SHP77 treated with DMSO at 0.1 percent for 48 hours (cell line): ENCODE measurements around the gene FOLH1.
"Not testable (repeated sequence)": the region's sequence is repeated elsewhere in the genome, so short reads cannot be mapped to it uniquely, and the experiment has no call there.

Experiments
- DNase-seq: peaks from one replicate; lab custom pipeline; 2025; lab: John Stamatoyannopoulos, UW

Gene FOLH1

DNA sequence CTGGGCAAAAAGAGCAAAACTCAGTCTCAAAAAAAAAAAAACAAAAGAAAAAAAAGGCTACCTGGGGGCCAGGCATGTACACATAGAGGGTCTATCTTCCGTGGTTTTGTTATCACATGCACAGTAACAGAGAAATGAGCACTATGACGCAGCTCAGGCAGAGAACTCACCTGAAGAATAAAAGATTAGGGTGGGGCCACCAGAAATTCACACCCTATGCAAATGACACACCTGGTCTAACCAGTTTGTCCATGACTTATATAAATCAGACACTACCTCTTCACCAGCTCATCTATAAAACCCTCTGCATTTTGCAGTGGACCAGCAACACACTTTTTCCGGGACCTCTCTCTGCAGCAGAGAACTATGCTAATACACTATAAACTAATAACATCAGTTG is 30.5 kb downstream of the FOLH1 start:
- not testable (repeated sequence) for DNase-seq

DNA sequence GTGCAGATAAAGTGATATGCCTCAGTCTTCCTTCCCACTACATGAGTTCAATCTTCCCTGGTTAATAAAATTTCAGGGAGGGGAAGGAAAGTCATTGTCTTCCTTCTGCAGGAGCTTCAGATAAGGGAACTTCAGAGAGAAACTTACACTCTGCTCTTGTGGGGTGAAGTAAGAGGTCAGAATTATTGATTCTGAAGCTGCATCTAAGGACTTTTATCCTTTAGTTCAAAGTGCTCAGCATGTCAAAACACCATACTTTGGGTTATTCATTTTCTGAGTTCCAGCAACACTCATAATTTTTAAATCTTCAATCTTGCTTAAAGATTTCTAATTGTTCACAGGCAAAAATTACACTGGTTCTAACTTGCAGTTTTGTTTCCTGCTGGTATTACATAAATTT is 33.0 kb downstream of the FOLH1 start:
- not testable (repeated sequence) for DNase-seq

DNA sequence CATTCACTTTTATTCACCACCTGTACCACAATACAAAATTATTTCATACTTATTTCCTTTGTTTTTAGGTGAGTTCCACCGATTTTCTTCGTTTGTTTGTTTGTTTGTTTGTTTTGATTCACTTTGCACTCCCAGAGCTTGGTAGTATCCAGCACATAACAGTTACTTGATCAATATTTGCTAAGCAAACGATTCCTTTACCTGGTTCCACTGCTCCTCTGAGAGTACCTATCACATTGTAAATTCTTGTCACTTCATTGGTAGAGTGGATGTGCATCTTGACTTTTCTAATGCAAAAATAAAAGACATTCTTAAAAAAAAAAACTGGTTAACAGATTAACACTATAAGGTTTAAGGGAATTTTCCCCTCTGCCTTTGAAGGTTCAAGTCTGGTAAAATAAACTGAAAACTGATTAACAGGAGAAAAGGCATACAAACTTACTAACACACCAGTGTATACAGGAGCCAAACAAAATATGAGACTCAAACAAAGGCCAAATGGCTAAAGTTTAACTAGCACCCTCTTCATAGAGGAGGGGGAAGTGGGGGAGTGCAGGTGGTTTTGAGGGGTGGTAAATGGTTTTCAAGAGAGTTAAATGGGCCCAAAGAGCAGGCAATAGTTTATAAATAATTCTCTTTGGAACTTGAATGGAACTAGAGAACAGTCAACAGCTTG is 33.6 kb downstream of the FOLH1 start:
- DNase-seq: not testable (repeated sequence)

DNA sequence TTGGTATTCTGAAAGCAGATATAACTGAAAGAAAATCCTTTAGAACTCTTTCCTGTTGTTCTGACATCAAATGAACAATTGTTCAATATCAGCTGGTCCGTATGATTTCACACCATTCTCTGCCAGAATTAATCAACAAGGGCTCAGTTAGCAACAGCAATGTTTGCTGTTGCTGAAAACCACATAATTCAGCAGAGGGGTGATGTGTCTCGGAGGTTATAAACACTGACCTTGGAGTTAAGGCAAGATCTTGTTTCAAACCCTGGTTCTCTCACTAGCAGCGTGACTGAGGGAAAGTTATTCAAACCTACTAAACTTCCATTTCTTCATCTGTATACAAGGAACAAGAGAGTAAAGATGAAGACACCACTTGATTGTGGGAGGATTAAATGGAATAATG is 36.8 kb downstream of the FOLH1 start:
- not testable (repeated sequence) for DNase-seq

DNA sequence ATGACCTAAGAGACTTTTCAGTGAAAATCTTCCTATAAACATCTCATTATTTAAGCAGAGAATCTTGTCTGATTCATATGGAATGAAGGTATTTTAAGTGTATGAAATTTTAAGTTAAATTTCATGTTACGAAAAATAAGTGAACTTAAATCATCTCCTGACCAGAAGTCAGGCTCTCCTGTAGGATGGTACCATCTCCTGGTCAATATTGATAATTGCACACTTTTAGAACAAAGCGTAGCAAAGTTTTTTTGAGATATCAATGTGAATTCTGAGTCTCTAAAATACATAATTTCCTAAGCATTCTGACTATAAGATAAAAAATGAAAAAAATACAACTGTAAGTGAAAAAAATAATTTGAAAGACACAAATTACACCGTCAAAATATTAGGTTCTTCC is 38.8 kb downstream of the FOLH1 start:
- DNase-seq: peak; percentile 16

DNA sequence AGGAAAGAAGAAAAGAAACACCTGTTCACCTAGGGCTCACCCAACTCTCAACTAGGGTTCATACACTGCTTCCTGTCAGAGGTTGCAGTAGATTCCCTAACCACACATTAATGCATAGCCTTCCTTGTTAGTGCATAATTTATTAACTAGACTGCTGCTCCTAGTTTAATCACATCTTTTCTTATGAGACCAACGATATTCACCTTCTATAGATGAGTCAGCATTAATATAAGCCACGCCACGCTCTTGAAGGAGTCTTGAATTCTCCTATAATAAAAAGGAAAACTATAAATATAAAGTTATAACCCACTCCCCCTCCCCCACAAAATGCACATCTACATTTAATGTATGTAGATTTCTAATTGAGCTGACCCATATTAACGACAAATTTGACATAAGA is 39.4 kb downstream of the FOLH1 start:
- not testable (repeated sequence) for DNase-seq

DNA sequence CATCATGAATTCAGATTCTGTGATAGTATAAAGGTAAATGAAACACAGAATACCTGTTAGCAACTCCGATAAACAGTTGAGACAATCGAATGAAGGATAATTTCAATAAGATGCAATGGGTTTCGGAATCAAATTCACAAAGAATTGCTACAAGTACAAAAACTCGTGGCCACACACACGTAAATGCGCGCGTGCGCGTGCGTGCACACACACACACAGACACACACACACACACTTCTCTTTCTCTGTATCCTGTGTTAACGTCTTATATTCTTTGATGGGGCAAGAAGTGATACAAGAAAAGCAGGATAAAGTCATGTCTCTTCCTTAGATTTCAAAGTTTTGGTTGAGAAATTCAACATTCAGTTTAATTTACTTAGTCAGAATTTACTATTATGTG is 57.2 kb downstream of the FOLH1 start:
- DNase-seq: no peak

DNA sequence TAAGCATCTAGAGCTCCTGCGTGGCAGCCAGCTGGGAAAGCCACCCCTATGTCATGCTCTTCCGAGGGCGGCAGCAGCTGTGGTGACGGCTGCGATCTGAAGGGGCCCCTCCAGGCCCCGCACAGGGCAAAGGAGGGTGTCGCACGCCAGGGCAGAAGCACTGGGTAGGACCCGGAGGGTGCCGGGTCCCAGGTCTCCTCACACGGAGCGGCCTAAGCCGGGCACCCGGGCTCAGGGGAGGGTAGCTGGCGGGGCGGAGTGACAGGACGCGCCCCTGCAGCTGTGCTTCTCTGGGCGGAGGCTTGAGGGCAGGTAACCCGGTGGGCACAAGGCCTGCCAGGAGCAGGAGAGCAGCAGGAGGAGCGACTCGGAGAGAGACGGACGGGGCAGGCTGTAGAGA is 106.0 kb downstream of the FOLH1 start:
- DNase-seq: not testable (repeated sequence)
